Measurements from ENCODE around the gene C7orf25.

- TF ChIP-seq BHLHE40 (IDR thresholded peaks at IDR 0.05; ENCODE audit: borderline replicate concordance in 1 of 2, low read depth in 2 of 2, low read length in 1 of 2), result no peak
- TF ChIP-seq, protein P1, sequence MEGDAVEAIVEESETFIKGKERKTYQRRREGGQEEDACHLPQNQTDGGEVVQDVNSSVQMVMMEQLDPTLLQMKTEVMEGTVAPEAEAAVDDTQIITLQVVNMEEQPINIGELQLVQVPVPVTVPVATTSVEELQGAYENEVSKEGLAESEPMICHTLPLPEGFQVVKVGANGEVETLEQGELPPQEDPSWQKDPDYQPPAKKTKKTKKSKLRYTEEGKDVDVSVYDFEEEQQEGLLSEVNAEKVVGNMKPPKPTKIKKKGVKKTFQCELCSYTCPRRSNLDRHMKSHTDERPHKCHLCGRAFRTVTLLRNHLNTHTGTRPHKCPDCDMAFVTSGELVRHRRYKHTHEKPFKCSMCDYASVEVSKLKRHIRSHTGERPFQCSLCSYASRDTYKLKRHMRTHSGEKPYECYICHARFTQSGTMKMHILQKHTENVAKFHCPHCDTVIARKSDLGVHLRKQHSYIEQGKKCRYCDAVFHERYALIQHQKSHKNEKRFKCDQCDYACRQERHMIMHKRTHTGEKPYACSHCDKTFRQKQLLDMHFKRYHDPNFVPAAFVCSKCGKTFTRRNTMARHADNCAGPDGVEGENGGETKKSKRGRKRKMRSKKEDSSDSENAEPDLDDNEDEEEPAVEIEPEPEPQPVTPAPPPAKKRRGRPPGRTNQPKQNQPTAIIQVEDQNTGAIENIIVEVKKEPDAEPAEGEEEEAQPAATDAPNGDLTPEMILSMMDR (IDR thresholded peaks at IDR 0.05 in 2 of 3, conservative IDR thresholded peaks at IDR 0.05 in 1 of 3; ENCODE audit: control insufficient read depth in 2 of 3, extremely low read depth in 1 of 3, insufficient read depth in 1 of 3, low read depth in 3 of 3, low read length in 3 of 3), result no peak
- no peak for TF ChIP-seq POLR2AphosphoS5 (IDR thresholded peaks at IDR 0.05; ENCODE audit: low read length)
- TF ChIP-seq SMC3 (IDR thresholded peaks at IDR 0.05; ENCODE audit: borderline replicate concordance, low read length), result no peak
- TF ChIP-seq POLR2A (IDR thresholded peaks at IDR 0.05; ENCODE audit: low read depth, low read length), result no peak
- no peak for TF ChIP-seq ZNF207 (IDR thresholded peaks at IDR 0.05; ENCODE audit: borderline replicate concordance)
- TF ChIP-seq TAF1 (IDR thresholded peaks at IDR 0.05; ENCODE audit: borderline replicate concordance, low read depth, low read length), result no peak
- TF ChIP-seq RFX5 (IDR thresholded peaks at IDR 0.05; ENCODE audit: low read depth, low read length), result no peak
- no peak for TF ChIP-seq EED (IDR thresholded peaks at IDR 0.05; ENCODE audit: low read depth)
- no peak for TF ChIP-seq SREBF2 (IDR thresholded peaks at IDR 0.05; ENCODE audit: low read length)
- TF ChIP-seq HCFC1 (IDR thresholded peaks at IDR 0.05; ENCODE audit: low read length), result no peak
- TF ChIP-seq EGR1 (IDR thresholded peaks at IDR 0.05; ENCODE audit: borderline replicate concordance in 1 of 2, low read depth in 2 of 2, low read length in 2 of 2), result no peak
- no peak for TF ChIP-seq ZNF24 (IDR thresholded peaks at IDR 0.05)
Measured at GRCh38 chr7:42915356-42915755, 3.5 kb upstream of the C7orf25 start.

Measured in GM12878 (cell line).